H1 (cell line): ENCODE data around the gene PTTG2. TPM values are rescaled to one million over a fixed set of nuclear protein-coding genes. Genes with fewer than 3 reads are reported as not detected.

Experiments used
- CTCF ChIA-PET: fragments of 300-600 bp; sonication (Branson Sonifier 250); formaldehyde crosslinking; loops from one replicate; lab custom pipeline; 2021; ENCODE audit not compliant: partially characterized antibody; lab: Charles Lee
- POLR2A ChIA-PET: fragments of 300-600 bp; sonication (Branson Sonifier 250); formaldehyde crosslinking; loops from one replicate; lab custom pipeline; 2021; ENCODE audit warnings: inconsistent platforms; ENCODE audit not compliant: partially characterized antibody; lab: Charles Lee
- DNase-seq, 2 experiments: peaks; one replicate each; pipeline versions ENCODE4 v3.0.0 to v3.0.0-alpha.2; 2010 to 2022; ENCODE audit warnings: low spot score in 2 of 2, low read depth in 1 of 2, mixed read lengths in 1 of 2
- FAIRE-seq: peaks from 2 replicates; lab custom pipeline; 2011; peaks lifted over from hg19 to GRCh38; lab: Jason Lieb, UNC
- H2AFZ ChIP-seq: 2 replicates; pipeline ENCODE4 v1.8.1; 2012; ENCODE audit warnings: low read length, inconsistent platforms
- H2AK5ac ChIP-seq: 2 replicates; pipeline ENCODE4 v1.6.1; 2013; ENCODE audit warnings: low read depth, low read length
- H2BK120ac ChIP-seq: replicated peaks from 2 replicates; pipeline ENCODE3; 2013; ENCODE audit warnings: low read depth, low read length, inconsistent platforms
- H2BK12ac ChIP-seq: 2 replicates; pipeline ENCODE4 v1.6.1; 2013; ENCODE audit warnings: low read depth, low read length
- H2BK15ac ChIP-seq: 2 replicates; pipeline ENCODE4 v1.6.1; 2013; ENCODE audit warnings: low read length
- H2BK20ac ChIP-seq: 2 replicates; pipeline ENCODE4 v1.6.1; 2013; ENCODE audit warnings: low read length
- H2BK5ac ChIP-seq: 2 replicates; pipeline ENCODE4 v1.6.1; 2013; ENCODE audit warnings: low read depth, low read length
- H3K14ac ChIP-seq: 2 replicates; pipeline ENCODE4 v1.6.1; 2013; ENCODE audit warnings: inconsistent platforms; ENCODE audit not compliant: insufficient read length
- H3K18ac ChIP-seq: 2 replicates; pipeline ENCODE4 v1.6.1; 2013; ENCODE audit warnings: low read length; ENCODE audit errors: extremely low read depth
- H3K23ac ChIP-seq: 2 replicates; pipeline ENCODE4 v1.6.1; 2013; ENCODE audit warnings: inconsistent platforms; ENCODE audit not compliant: insufficient read length
- H3K23me2 ChIP-seq: 2 replicates; pipeline ENCODE4 v1.6.1; 2013; ENCODE audit warnings: low read depth, low read length
- H3K27ac ChIP-seq: 2 replicates; pipeline ENCODE4 v1.6.1; 2011; ENCODE audit warnings: low read depth, low read length, inconsistent platforms
- H3K27me3 ChIP-seq, 4 experiments: replicated peaks in 1 of 4; 1 replicate in 1 of 4; 2 replicates in 3 of 4; pipeline versions ENCODE4 v1.6.1 to v1.8.1; 2011 to 2013; ENCODE audit warnings: low read length in 3 of 4, mild to moderate bottlenecking in 3 of 4, inconsistent platforms in 2 of 4, mixed read lengths in 2 of 4, moderate library complexity in 1 of 4; ENCODE audit not compliant: control insufficient read depth in 3 of 4, insufficient read depth in 3 of 4; ENCODE audit errors: extremely low read depth in 1 of 4
- H3K36me3 ChIP-seq, 4 experiments: 2 replicates each; pipeline versions ENCODE4 v1.6.1 to v1.8.1; 2011 to 2013; ENCODE audit warnings: mild to moderate bottlenecking in 4 of 4, low read length in 3 of 4, moderate library complexity in 2 of 4, control low read depth in 1 of 4, inconsistent platforms in 1 of 4; ENCODE audit not compliant: insufficient read depth in 4 of 4, control insufficient read depth in 2 of 4
- H3K4ac ChIP-seq: replicated peaks from 2 replicates; pipeline ENCODE3; 2013; ENCODE audit warnings: low read length, low read depth, mixed read lengths, inconsistent platforms; ENCODE audit not compliant: insufficient read length
- H3K4me1 ChIP-seq, 4 experiments: replicated peaks in 1 of 4; 1 replicate in 1 of 4; 2 replicates in 3 of 4; pipeline versions ENCODE4 v1.6.1 to v1.8.1; 2011 to 2013; ENCODE audit warnings: low read length in 3 of 4, inconsistent platforms in 2 of 4, mixed read lengths in 1 of 4; ENCODE audit not compliant: insufficient read depth in 4 of 4, control insufficient read depth in 3 of 4
- H3K4me2 ChIP-seq, 2 experiments: 2 replicates each; pipeline versions ENCODE4 v1.6.1 to v1.8.1; 2011 to 2013; ENCODE audit warnings: low read depth in 2 of 2, low read length in 2 of 2, control low read depth in 1 of 2, inconsistent platforms in 1 of 2, mild to moderate bottlenecking in 1 of 2; ENCODE audit not compliant: insufficient read depth in 1 of 2
- H3K4me3 ChIP-seq, 4 experiments: fragments of 200-600, 300-600 bp in 1 of 4; sonication (generic), shearing (Covaris generic), sonication (Bioruptor Twin) in 1 of 4; 2 replicates each; pipeline versions ENCODE4 v1.5.1 to v1.8.1; 2011 to 2016; ENCODE audit warnings: low read length in 4 of 4, low read depth in 3 of 4, control low read depth in 2 of 4, inconsistent platforms in 2 of 4, mild to moderate bottlenecking in 2 of 4, mixed read lengths in 1 of 4, moderate library complexity in 1 of 4; ENCODE audit not compliant: insufficient read depth in 2 of 4; ENCODE audit errors: extremely low read depth in 1 of 4
- H3K56ac ChIP-seq: replicated peaks from 2 replicates; pipeline ENCODE3; 2013; ENCODE audit warnings: low read depth, mild to moderate bottlenecking, mixed read lengths, low read length, inconsistent platforms; ENCODE audit not compliant: insufficient read length
- H3K79me1 ChIP-seq: 2 replicates; pipeline ENCODE4 v1.6.1; 2013; ENCODE audit warnings: low read depth, low read length, control low read depth
- H3K79me2 ChIP-seq, 2 experiments: 2 replicates each; pipeline versions ENCODE4 v1.6.1 to v1.8.1; 2012 to 2013; ENCODE audit warnings: low read length in 2 of 2, mild to moderate bottlenecking in 2 of 2, inconsistent platforms in 1 of 2; ENCODE audit not compliant: insufficient read depth in 2 of 2, control insufficient read depth in 1 of 2
- H3K9ac ChIP-seq, 4 experiments: replicated peaks in 1 of 4; 1 replicate in 1 of 4; 2 replicates in 3 of 4; pipeline versions ENCODE4 v1.6.1 to v1.8.1; 2011 to 2013; ENCODE audit warnings: low read depth in 3 of 4, low read length in 3 of 4, control low read depth in 2 of 4, mild to moderate bottlenecking in 2 of 4, moderate library complexity in 2 of 4, inconsistent platforms in 1 of 4; ENCODE audit errors: extremely low read depth in 1 of 4
- H3K9me3 ChIP-seq, 2 experiments: 2 replicates each; pipeline versions ENCODE4 v1.6.1 to v1.8.1; 2012 to 2013; ENCODE audit warnings: mild to moderate bottlenecking in 2 of 2, moderate library complexity in 2 of 2, control low read depth in 1 of 2, inconsistent platforms in 1 of 2, low read depth in 1 of 2, low read length in 1 of 2, mixed read lengths in 1 of 2; ENCODE audit not compliant: insufficient read depth in 2 of 2
- H4K20me1 ChIP-seq, 2 experiments: replicated peaks in 1 of 2; 2 replicates each; pipeline versions ENCODE3 to v1.8.1; 2011 to 2013; ENCODE audit warnings: inconsistent platforms in 2 of 2, low read length in 2 of 2, mild to moderate bottlenecking in 1 of 2; ENCODE audit not compliant: insufficient read depth in 2 of 2, control insufficient read depth in 1 of 2
- H4K5ac ChIP-seq: 2 replicates; pipeline ENCODE4 v1.6.1; 2013; ENCODE audit warnings: low read length, low read depth, mixed read lengths, inconsistent platforms; ENCODE audit not compliant: insufficient read length
- H4K8ac ChIP-seq: 2 replicates; pipeline ENCODE4 v1.8.0; 2013; ENCODE audit warnings: mild to moderate bottlenecking, moderate library complexity, low read length, inconsistent platforms; ENCODE audit not compliant: insufficient read depth; ENCODE audit errors: extremely low read depth
- H4K91ac ChIP-seq: replicated peaks from 2 replicates; pipeline ENCODE3; 2013; ENCODE audit warnings: low read length, mixed read lengths, inconsistent platforms; ENCODE audit not compliant: insufficient read length
- WGBS, 2 experiments: shearing (Covaris generic) in 1 of 2; methylation state at CpG; one replicate each; pipeline versions ENCODE4 v1.1.6 to v1.1.7; 2013 to 2015; ENCODE audit warnings: low lambda C conversion rate in 2 of 2, mixed read lengths in 2 of 2, inconsistent platforms in 1 of 2, low coverage in 1 of 2, missing lambda C conversion rate in 1 of 2; ENCODE audit not compliant: insufficient replicate concordance in 2 of 2, insufficient coverage in 1 of 2, insufficient read length in 1 of 2; ENCODE audit errors: extremely low coverage in 1 of 2, missing lambda C conversion rate in 1 of 2; 5-methylcytosine and 5-hydroxymethylcytosine counted together
- polyA plus RNA-seq, 7 experiments: library from polyadenylated mRNA; depleted of rRNA in 3 of 7; stranded (reverse) in 5 of 7; unstranded in 2 of 7; fragments of >200 nt in 5 of 7; fragments of 200-250 nt in 2 of 7; gene quantifications; 1 replicate in 5 of 7; 2 replicates in 1 of 7; 4 replicates in 1 of 7; pipeline versions ENCODE4 v1.2.1 to v1.2.3, GENCODE V29; 2011 to 2013; ENCODE audit warnings: missing spikeins in 2 of 7, mixed read lengths in 2 of 7
- total RNA-seq: library from RNA; stranded (reverse); fragmentation: NEBNext Ultra II Directional; extraction: Animal tissue kit (Norgen Biotek cat#: 25700); gene quantifications from 2 replicates; pipeline ENCODE4 v1.2.1, GENCODE V29; 2021

The PTTG2 gene
- total and polyA plus RNA-seq, 2 of the 8 experiments (the other 6 are each of a cell fraction or from before 2014, with no cell fraction given), result not detected

- Histone ChIP-seq H3K79me2 (peaks cover 0 to 67% of the 10 kb centered on the region in 2 experiments; a peak in 3 of 4 replicates), H2BK15ac (no peak overlapping the region), H3K14ac (no peak overlapping the region), H3K23me2 (no peaks in the 10 kb centered on the region), H4K8ac (no peak overlapping the region), H4K20me1 (no peaks in the 10 kb centered on the region), H3K56ac (no peak overlapping the region), H3K79me1 (peaks cover 5% of the 10 kb centered on the region), H3K23ac (no peak overlapping the region), H3K18ac (no peak overlapping the region; the same call in 1 of the 2 replicates), H3K27me3 (no peaks in the 10 kb centered on the region), H3K9me3 (no peaks in the 10 kb centered on the region), H3K9ac (no peak overlapping the region), H2BK20ac (0 out of 2 replicates have a peak overlapping the region, but pooled peaks have one; percentile 11), H2BK5ac (peak overlapping the region; percentile 49; the same call in 1 of the 2 replicates), H3K4me2 (no peak overlapping the region; a peak in 2 of 4 replicates), H3K36me3 (no peaks in the 10 kb centered on the region), H2BK120ac (no peak overlapping the region), H2AFZ (no peak overlapping the region), H3K4me3 (peak overlapping the region in 1 of 4 experiments; percentile 26; a peak in 1 of 8 replicates), H3K4me1 (peaks cover 19 to 39% (median 30%) of the 10 kb centered on the region in 4 experiments), H3K27ac (0 out of 2 replicates have a peak overlapping the region, but pooled peaks have one; percentile 11), H2AK5ac (no peak overlapping the region; the same call in 1 of the 2 replicates), H4K5ac (no peak overlapping the region), H4K91ac (no peak overlapping the region), H2BK12ac (peak overlapping the region; percentile 45; the same call in 1 of the 2 replicates), H3K4ac (no peak overlapping the region)
- peak in 1 of 2 experiments; percentile 24 for DNase-seq
- CTCF ChIA-PET, result interaction anchor here (1.1 to 1.9 kb wide), 2 partner anchors 16 to 18 kb away, joined by 3 to 4 read pairs; no protein-coding TSS in a partner anchor
- POLR2A ChIA-PET, result interaction anchor here (0.9 to 4.2 kb wide), 2 partner anchors 12 to 56 kb away, joined by 3 to 26 read pairs; no protein-coding TSS in a partner anchor
- no peak for FAIRE-seq
- 82% methylated on average over 8 of the region's 8 CpGs; no CpG with 5 or more reads in 1 of the 2 experiments for WGBS, 2 experiments
Measured at GRCh38 chr4:37989398-37990260, 29.4 kb downstream of the PTTG2 start.
